Prostate gland (tissue), 2 donors: ENCODE data around the gene MOB3A. TPM values are rescaled to one million over a fixed set of nuclear protein-coding genes. Genes with fewer than 3 reads are reported as not detected.
"Not testable (repeated sequence)": the region's sequence is repeated elsewhere in the genome, so short reads cannot be mapped to it uniquely, and the experiment has no call there.

Source experiments
- DNase-seq: peaks from one replicate; pipeline ENCODE4 v3.0.0-alpha.2; 2019; ENCODE audit warnings: low spot score
- H3K27ac ChIP-seq, 2 donors: fragments of 200-600 bp; sonication (generic); 2 replicates each; pipeline ENCODE4 v1.5.1; 2017 to 2019
- H3K27me3 ChIP-seq: fragments of 200-600 bp; sonication (generic); replicated peaks from 2 replicates; pipeline ENCODE4 v1.5.1; 2019; ENCODE audit not compliant: insufficient read depth
- H3K36me3 ChIP-seq, 2 donors: fragments of 200-600 bp; sonication (generic); 1 replicate in 1 of 2; 2 replicates in 1 of 2; pipeline versions ENCODE4 v1.5.1 to v1.8.1; 2017 to 2019
- H3K4me1 ChIP-seq: fragments of 200-600 bp; sonication (generic); replicated peaks from 2 replicates; pipeline ENCODE4 v1.5.1; 2019
- H3K4me3 ChIP-seq, 2 donors: fragments of 200-600 bp; sonication (generic); 2 replicates each; pipeline ENCODE4 v1.5.1; 2017 to 2019
- H3K9me3 ChIP-seq: fragments of 200-600 bp; sonication (generic); 2 replicates; pipeline ENCODE4 v1.5.1; 2017
- POLR2A ChIP-seq: fragments of 450-650 bp; IDR thresholded peaks from one replicate; pipeline ENCODE4 v1.6.1; 2016; ENCODE audit warnings: antibody characterized with exemption, mild to moderate bottlenecking
- POLR2AphosphoS5 ChIP-seq: sonication (generic); formaldehyde crosslinking; IDR thresholded peaks from one replicate; pipeline ENCODE4 v1.6.1; 2017; ENCODE audit warnings: antibody characterized with exemption
- WGBS: methylation state at CpG from one replicate; pipeline ENCODE4 v1.1.5; 2018; 5-methylcytosine and 5-hydroxymethylcytosine counted together
- intact Hi-C: fragments of 100-400 bp; cut with DNase I; formaldehyde crosslinking; loops from one replicate; pipeline ENCODE4 v1.14.2; 2022
- total RNA-seq, 2 donors: library from RNA; depleted of rRNA; stranded (reverse); fragments of >200 nt; gene quantifications; one replicate each; pipeline ENCODE4 v1.1.0, GENCODE V29; 2016
- TF ChIP-seq, protein P1 (sequence below), 4 experiments: fragments of 200-600 bp in 2 of 4; fragments of 450-650 bp in 2 of 4; sonication (generic) in 2 of 4; IDR thresholded peaks; 1 replicate in 3 of 4; 2 replicates in 1 of 4; pipeline ENCODE4 v1.5.1; 2016 to 2019; ENCODE audit warnings: antibody characterized with exemption in 4 of 4, mild to moderate bottlenecking in 2 of 4, moderate library complexity in 2 of 4

MOB3A gene
- total RNA-seq, 2 donors from 2014 or later, result 40.1 to 43.5 TPM

DNA sequence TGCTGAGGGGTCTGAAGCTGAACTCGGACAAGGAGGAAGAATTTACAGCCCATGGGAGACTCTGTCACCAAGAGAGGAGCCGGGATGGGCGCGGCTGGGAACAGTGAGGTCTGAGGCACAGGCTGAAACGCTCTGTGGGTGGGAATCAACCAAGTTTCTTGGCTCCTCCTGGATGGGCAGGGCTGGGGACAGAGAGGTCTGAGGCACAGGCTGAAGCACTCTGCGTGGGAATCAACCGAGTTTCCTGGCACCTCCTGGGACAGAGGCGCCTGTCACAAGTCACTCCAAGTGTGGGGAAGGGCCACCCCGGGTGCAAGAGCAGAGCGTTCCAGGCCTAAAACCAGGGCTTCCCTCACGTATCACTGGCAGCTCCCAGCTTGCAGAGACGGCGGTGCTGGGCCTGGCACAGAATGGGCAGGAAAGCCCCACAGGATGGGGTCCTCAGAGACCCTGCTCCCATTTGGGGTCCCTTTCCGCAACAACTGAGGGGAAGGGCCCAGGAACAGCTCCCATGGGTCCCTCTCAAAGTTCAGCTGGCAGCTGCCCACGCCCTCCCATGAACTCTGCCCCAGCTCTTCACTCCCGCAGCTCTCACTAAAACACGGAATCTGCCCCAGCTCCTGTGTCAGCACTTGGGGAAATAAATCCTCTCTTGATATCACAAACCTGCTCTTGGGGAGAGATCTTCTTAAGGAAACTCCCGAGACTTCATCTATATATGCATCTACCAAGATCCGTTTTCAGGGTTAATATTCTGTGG lies 36.8 kb upstream of the MOB3A start:
- H3K9me3 ChIP-seq, result no peaks in the 10 kb centered on the region
- H3K27me3 ChIP-seq, result no peaks in the 10 kb centered on the region
- H3K36me3 ChIP-seq, result peaks cover 5 to 11% of the 10 kb centered on the region in 2 donors
- WGBS, result 85% methylated on average over 19 of the region's 19 CpGs
- H3K27ac ChIP-seq, result no peak overlapping the region
- intact Hi-C loops, result no loop called here
- DNase-seq, result no peak
- no peak overlapping the region for H3K4me3 ChIP-seq
- no peaks in the 10 kb centered on the region for H3K4me1 ChIP-seq
- TF ChIP-seq POLR2AphosphoS5 (no peak), POLR2A (no peak)
- TF ChIP-seq, protein P1, sequence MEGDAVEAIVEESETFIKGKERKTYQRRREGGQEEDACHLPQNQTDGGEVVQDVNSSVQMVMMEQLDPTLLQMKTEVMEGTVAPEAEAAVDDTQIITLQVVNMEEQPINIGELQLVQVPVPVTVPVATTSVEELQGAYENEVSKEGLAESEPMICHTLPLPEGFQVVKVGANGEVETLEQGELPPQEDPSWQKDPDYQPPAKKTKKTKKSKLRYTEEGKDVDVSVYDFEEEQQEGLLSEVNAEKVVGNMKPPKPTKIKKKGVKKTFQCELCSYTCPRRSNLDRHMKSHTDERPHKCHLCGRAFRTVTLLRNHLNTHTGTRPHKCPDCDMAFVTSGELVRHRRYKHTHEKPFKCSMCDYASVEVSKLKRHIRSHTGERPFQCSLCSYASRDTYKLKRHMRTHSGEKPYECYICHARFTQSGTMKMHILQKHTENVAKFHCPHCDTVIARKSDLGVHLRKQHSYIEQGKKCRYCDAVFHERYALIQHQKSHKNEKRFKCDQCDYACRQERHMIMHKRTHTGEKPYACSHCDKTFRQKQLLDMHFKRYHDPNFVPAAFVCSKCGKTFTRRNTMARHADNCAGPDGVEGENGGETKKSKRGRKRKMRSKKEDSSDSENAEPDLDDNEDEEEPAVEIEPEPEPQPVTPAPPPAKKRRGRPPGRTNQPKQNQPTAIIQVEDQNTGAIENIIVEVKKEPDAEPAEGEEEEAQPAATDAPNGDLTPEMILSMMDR (IDR thresholded peaks at IDR 0.05), result no peak

DNA sequence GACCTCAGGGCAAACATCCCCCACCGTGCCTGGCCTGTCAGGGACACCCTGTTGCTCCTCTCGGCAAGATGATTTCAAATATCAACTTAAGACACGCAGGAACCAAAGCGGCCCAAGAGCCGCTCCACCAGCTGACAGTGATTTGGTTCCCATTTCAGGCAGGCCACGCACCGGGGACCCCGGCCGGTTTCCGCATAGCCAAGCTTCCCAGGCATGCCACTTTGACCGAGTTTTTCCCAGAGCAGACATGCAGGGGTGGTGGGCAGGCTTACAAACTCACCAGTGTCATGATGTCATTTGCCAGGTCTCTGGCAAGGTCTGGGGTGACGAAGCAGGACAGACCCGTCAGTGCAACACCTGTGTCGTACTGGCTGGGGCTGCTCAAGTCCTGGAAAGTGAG lies 36.1 kb upstream of the MOB3A start:
- no peak for DNase-seq
- WGBS, result 94% methylated on average over 14 of the region's 14 CpGs
- no peaks in the 10 kb centered on the region for H3K27me3 ChIP-seq
- no peaks in the 10 kb centered on the region for H3K4me1 ChIP-seq
- peaks cover 5 to 11% of the 10 kb centered on the region in 2 donors for H3K36me3 ChIP-seq
- no peak overlapping the region for H3K4me3 ChIP-seq
- no peak overlapping the region for H3K27ac ChIP-seq
- no peaks in the 10 kb centered on the region for H3K9me3 ChIP-seq
- intact Hi-C loops, result no loop called here
- TF ChIP-seq, protein P1 (IDR thresholded peaks at IDR 0.05), result no peak
- TF ChIP-seq POLR2A (no peak), POLR2AphosphoS5 (no peak)

DNA sequence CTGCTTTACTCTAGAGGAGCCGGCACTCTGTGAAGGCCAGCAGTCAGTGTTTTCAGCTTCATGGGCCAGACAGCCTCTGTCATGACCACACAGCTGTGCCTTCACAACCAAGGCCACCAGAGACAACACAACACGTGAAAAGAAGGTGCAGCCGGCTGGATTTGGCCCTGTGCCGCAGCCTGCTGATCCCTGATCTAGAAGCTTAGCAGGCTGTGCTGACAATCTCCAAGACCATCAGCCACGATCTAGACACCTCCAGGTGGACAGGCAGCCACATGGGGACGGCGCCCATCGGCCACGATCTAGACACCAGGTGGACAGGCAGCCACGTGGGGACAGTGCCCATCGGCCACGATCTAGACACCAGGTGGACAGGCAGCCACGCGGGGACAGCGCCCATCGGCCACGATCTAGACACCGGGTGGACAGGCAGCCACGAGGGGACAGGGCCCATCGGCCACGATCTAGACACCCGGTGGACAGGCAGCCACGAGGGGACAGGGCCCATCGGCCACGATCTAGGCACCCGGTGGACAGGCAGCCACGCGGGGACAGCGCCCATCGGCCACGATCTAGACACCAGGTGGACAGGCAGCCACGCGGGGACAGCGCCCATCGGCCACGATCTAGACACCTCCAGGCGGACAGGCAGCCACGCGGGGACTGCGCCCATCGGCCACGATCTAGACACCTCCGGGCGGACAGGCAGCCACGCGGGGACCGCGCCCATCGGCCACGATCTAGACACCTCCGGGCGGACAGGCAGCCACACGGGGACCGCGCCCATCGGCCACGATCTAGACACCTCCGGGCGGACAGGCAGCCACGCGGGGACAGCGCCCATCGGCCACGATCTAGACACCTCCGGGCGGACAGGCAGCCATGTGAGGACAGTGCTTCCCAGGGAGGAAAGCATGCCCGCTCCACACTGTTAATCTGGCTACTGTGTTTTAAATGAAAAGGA lies 35.2 kb upstream of the MOB3A start:
- H3K9me3 ChIP-seq, DNase-seq, H3K4me3 ChIP-seq, H3K27ac ChIP-seq, H3K27me3 ChIP-seq, intact Hi-C loops, H3K4me1 ChIP-seq: not testable (repeated sequence)
- 85% methylated on average over 61 of the region's 67 CpGs for WGBS
- H3K36me3 ChIP-seq, result peaks cover 0 to 11% of the 10 kb centered on the region in 2 donors

DNA sequence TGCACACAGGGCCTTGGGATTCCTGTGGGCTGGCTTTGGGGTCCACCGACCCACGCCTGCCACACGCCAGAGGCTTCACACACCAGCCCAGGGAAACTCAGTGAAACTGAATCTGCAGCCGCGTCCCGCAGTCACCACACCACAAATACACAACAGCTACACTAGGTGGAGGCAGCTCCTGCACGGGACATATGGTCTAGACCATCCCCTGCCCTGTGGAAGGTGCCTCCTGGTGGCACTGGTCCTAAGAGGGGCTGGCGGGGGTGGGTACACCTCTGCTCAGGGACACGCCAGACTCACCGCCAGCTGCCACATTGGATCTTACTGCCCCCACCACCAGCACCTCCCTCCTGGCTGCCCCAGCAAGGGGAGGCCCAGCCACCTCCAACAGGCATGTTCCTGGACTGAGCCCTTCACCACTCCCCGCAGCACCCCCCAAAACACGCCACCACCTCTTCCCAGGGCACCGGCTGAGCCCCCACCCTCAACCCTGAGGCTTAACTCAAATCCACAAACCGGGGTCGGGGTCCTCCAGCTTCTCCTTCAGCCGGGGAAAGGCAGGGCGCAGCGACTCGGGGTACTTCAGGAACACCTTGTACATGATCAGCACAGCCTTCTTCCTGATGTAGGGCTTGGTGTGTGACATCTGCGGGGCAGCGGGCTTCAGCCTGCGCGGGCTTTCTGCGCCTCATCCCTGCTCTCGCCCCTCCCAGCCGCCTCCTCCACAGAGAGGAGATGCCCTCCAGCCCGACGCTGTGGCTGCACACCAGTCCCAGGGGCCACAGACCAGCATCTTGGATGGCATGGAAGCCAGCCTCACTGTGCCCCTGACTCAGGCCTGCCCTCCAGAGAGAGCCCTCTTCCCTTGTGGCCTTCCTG lies 34.0 kb upstream of the MOB3A start:
- TF ChIP-seq POLR2AphosphoS5 (no peak), POLR2A (no peak)
- TF ChIP-seq, protein P1 (IDR thresholded peaks at IDR 0.05), result no peak
- Histone ChIP-seq H3K36me3 (peaks cover 0 to 11% of the 10 kb centered on the region in 2 donors), H3K27ac (no peak overlapping the region), H3K4me3 (no peak overlapping the region), H3K9me3 (no peaks in the 10 kb centered on the region), H3K4me1 (no peaks in the 10 kb centered on the region), H3K27me3 (no peaks in the 10 kb centered on the region)
- 95% methylated on average over 28 of the region's 28 CpGs for WGBS
- intact Hi-C loops, result no loop called here
- no peak for DNase-seq

DNA sequence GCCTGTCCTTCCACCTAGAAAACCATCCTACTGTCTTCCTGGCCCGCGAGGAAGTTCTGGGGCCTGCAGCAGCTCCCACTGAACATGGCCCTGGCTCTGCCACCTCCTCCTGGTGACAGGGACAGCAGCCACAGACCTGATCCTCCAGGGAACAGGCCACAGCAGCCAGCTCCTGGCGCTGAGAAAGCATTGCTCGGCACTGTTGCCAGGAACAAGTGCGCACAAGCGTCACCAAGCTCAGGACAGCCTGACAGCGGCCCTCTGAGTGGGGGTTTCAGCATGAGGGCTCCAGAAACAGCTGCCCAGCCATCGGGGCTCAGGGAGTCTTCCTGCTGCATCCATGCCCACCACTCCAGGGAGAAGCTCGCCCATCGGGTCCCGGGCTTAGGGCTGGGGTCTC lies 33.4 kb upstream of the MOB3A start:
- intact Hi-C loops, result no loop called here
- 91% methylated on average over 11 of the region's 11 CpGs for WGBS

More for the DNA sequence above, 33.4 kb upstream of the MOB3A start:
- no peak overlapping the region for H3K4me3 ChIP-seq
- no peak overlapping the region for H3K27ac ChIP-seq
- TF ChIP-seq, protein P1 (IDR thresholded peaks at IDR 0.05), result no peak
- TF ChIP-seq POLR2AphosphoS5 (no peak), POLR2A (no peak)
- no peaks in the 10 kb centered on the region for H3K27me3 ChIP-seq
- peaks cover 0 to 11% of the 10 kb centered on the region in 2 donors for H3K36me3 ChIP-seq
- H3K4me1 ChIP-seq, result no peaks in the 10 kb centered on the region
- no peaks in the 10 kb centered on the region for H3K9me3 ChIP-seq
- no peak for DNase-seq
